HepG2 (cell line): ENCODE results near the gene NFATC3. TPM values are rescaled to one million over a fixed set of nuclear protein-coding genes. Genes with fewer than 3 reads are reported as not detected.

Experiments used
- ATAC-seq: fragments of 200-7000 bp; cut with Tn5 transposase; 3 replicates; pipeline ENCODE4 v1.9.1; 2020; ENCODE audit warnings: mild to moderate bottlenecking, moderate library complexity
- BruUV-seq: library from RNA; stranded (reverse); fragments of 400-500 nt; replicated peaks from 2 replicates; lab custom pipeline; 2021; lab: Mats Ljungman, UMichigan
- CTCF ChIA-PET: fragments of 300-600 bp; formaldehyde crosslinking; extraction: SDS; loops from one replicate; lab custom pipeline; 2021; ENCODE audit warnings: low total read pairs, inconsistent platforms, low intra/inter-chr PET ratio; lab: Yijun Ruan, JAX
- POLR2A ChIA-PET: fragments of 350-600 bp; sonication (Branson Sonifier 250); formaldehyde crosslinking; loops from one replicate; lab custom pipeline; 2020; ENCODE audit warnings: antibody characterized with exemption, inconsistent platforms; lab: Yijun Ruan, JAX
- DNase-seq: peaks from one replicate; pipeline ENCODE4 v3.0.0-alpha.2; 2015; ENCODE audit warnings: low spot score
- FAIRE-seq: peaks from 3 replicates; lab custom pipeline; 2011; peaks lifted over from hg19 to GRCh38; lab: Jason Lieb, UNC
- H2AFZ ChIP-seq: one replicate; pipeline ENCODE4 v1.6.1; 2011; ENCODE audit warnings: low read length, inconsistent platforms
- H3K27ac ChIP-seq: fragments of 300-600 bp; 3 replicates; pipeline ENCODE4 v1.8.0; 2011; ENCODE audit warnings: mixed run types, mild to moderate bottlenecking, mixed read lengths, low read length, inconsistent platforms; ENCODE audit not compliant: insufficient read depth; ENCODE audit errors: extremely low read length
- H3K27me3 ChIP-seq, 2 experiments: fragments of 200-600 bp in 1 of 2; 2 replicates in 1 of 2; 3 replicates in 1 of 2; pipeline versions ENCODE4 v1.6.0 to v1.8.0; 2011; ENCODE audit warnings: low read length in 2 of 2, mild to moderate bottlenecking in 2 of 2, moderate library complexity in 2 of 2, inconsistent platforms in 1 of 2; ENCODE audit not compliant: insufficient read depth in 2 of 2, control insufficient read depth in 1 of 2
- H3K36me3 ChIP-seq, 2 experiments: fragments of 200-600 bp in 1 of 2; replicated peaks in 1 of 2; 2 replicates in 1 of 2; 3 replicates in 1 of 2; pipeline versions ENCODE4 v1.5.1 to v1.8.0; 2011; ENCODE audit warnings: low read length in 2 of 2, inconsistent platforms in 1 of 2; ENCODE audit not compliant: insufficient read depth in 2 of 2, control insufficient read depth in 1 of 2
- H3K4me1 ChIP-seq: 2 replicates; pipeline ENCODE4 v1.5.1; 2012; ENCODE audit warnings: low read length, inconsistent platforms; ENCODE audit not compliant: insufficient read depth
- H3K4me2 ChIP-seq: 2 replicates; pipeline ENCODE4 v1.6.0; 2011; ENCODE audit warnings: low read depth, low read length, inconsistent platforms
- H3K4me3 ChIP-seq, 3 experiments: fragments of 200-600 bp in 1 of 3; sonication (generic), shearing (Covaris generic) in 1 of 3; replicated peaks in 1 of 3; 2 replicates each; pipeline ENCODE4 v1.5.1; 2011 to 2016; ENCODE audit warnings: low read length in 3 of 3, inconsistent platforms in 2 of 3, low read depth in 2 of 3, mild to moderate bottlenecking in 2 of 3, control low read depth in 1 of 3, mixed read lengths in 1 of 3; ENCODE audit not compliant: insufficient read depth in 1 of 3
- H3K79me2 ChIP-seq: one replicate; pipeline ENCODE4 v1.6.1; 2011; ENCODE audit warnings: low read length, inconsistent platforms; ENCODE audit not compliant: insufficient read depth
- H3K9ac ChIP-seq: 2 replicates; pipeline ENCODE4 v1.6.0; 2011; ENCODE audit warnings: mild to moderate bottlenecking, low read depth, low read length, inconsistent platforms; ENCODE audit not compliant: insufficient read depth
- H3K9me3 ChIP-seq: 2 replicates; pipeline ENCODE4 v1.5.1; 2012; ENCODE audit warnings: mild to moderate bottlenecking, low read length
- H4K20me1 ChIP-seq: 2 replicates; pipeline ENCODE4 v1.6.0; 2011; ENCODE audit warnings: inconsistent platforms, mild to moderate bottlenecking, low read length, moderate library complexity; ENCODE audit not compliant: insufficient read depth
- AHDC1 ChIP-seq: sonication (generic); formaldehyde crosslinking; IDR thresholded peaks from 2 replicates; pipeline ENCODE4 v1.5.1; 2020; ENCODE audit warnings: mild to moderate bottlenecking, missing genetic modification reagents, borderline replicate concordance
- ASH2L ChIP-seq: fragments of 300-600, 200-600 bp; sonication (generic); IDR thresholded peaks from 2 replicates; pipeline ENCODE4 v1.7.0; 2017; ENCODE audit warnings: low read depth, mild to moderate bottlenecking, moderate library complexity, mixed read lengths, low read length; ENCODE audit not compliant: insufficient read length
- JUN ChIP-seq: sonication (generic); formaldehyde crosslinking; IDR thresholded peaks from 2 replicates; pipeline ENCODE4 v1.4.0; 2020; ENCODE audit warnings: mild to moderate bottlenecking, missing genetic modification reagents
- MAFG ChIP-seq: sonication (generic); formaldehyde crosslinking; IDR thresholded peaks from 2 replicates; pipeline ENCODE4 v1.5.1; 2020; ENCODE audit warnings: mild to moderate bottlenecking, missing genetic modification reagents
- MTA3 ChIP-seq: sonication (generic); formaldehyde crosslinking; IDR thresholded peaks from 2 replicates; pipeline ENCODE4 v1.4.0; 2020; ENCODE audit warnings: missing genetic modification reagents
- NFYC ChIP-seq: IDR thresholded peaks from 2 replicates; pipeline ENCODE4 v1.6.1; 2016; ENCODE audit warnings: missing genetic modification reagents, missing compliant biosample characterization
- NRL ChIP-seq: sonication (generic); formaldehyde crosslinking; IDR thresholded peaks from 2 replicates; pipeline ENCODE4 v1.5.0; 2020; ENCODE audit warnings: missing genetic modification reagents, mild to moderate bottlenecking, moderate library complexity, borderline replicate concordance
- PITX1 ChIP-seq: sonication (generic); formaldehyde crosslinking; IDR thresholded peaks from 2 replicates; pipeline ENCODE4 v1.5.1; 2020; ENCODE audit warnings: mild to moderate bottlenecking, missing genetic modification reagents
- SNAI1 ChIP-seq: sonication (generic); formaldehyde crosslinking; IDR thresholded peaks from 2 replicates; pipeline ENCODE4 v1.5.0; 2020; ENCODE audit warnings: mild to moderate bottlenecking, missing genetic modification reagents, borderline replicate concordance
- ZNF224 ChIP-seq: sonication (generic); formaldehyde crosslinking; IDR thresholded peaks from 2 replicates; pipeline ENCODE4 v1.5.0; 2020; ENCODE audit warnings: mild to moderate bottlenecking, missing genetic modification reagents
- ZNF235 ChIP-seq: sonication (generic); formaldehyde crosslinking; IDR thresholded peaks from 2 replicates; pipeline ENCODE4 v1.8.1; 2023; ENCODE audit warnings: mild to moderate bottlenecking, missing genetic modification reagents, borderline replicate concordance
- ZNF251 ChIP-seq: sonication (generic); formaldehyde crosslinking; IDR thresholded peaks from 2 replicates; pipeline ENCODE4 v1.9.0; 2021; ENCODE audit warnings: mild to moderate bottlenecking, missing genetic modification reagents
- ZNF354B ChIP-seq: sonication (generic); formaldehyde crosslinking; IDR thresholded peaks from 2 replicates; pipeline ENCODE4 v1.8.0; 2022; ENCODE audit warnings: mild to moderate bottlenecking, missing genetic modification reagents
- ZNF543 ChIP-seq: sonication (generic); formaldehyde crosslinking; IDR thresholded peaks from 2 replicates; pipeline ENCODE4 v1.4.0; 2020; ENCODE audit warnings: mild to moderate bottlenecking, missing genetic modification reagents
- ZNF616 ChIP-seq: sonication (generic); formaldehyde crosslinking; IDR thresholded peaks from 2 replicates; pipeline ENCODE4 v1.5.0; 2020; ENCODE audit warnings: low read depth, mild to moderate bottlenecking, missing genetic modification reagents
- ZNF670 ChIP-seq: sonication (generic); formaldehyde crosslinking; IDR thresholded peaks from 2 replicates; pipeline ENCODE4 v1.8.0; 2022; ENCODE audit warnings: mild to moderate bottlenecking, missing genetic modification reagents, borderline replicate concordance
- ZNF703 ChIP-seq: sonication (generic); formaldehyde crosslinking; IDR thresholded peaks from 2 replicates; pipeline ENCODE4 v1.5.1; 2020; ENCODE audit warnings: missing genetic modification reagents, mild to moderate bottlenecking, moderate library complexity, borderline replicate concordance
- ZNF775 ChIP-seq: sonication (generic); formaldehyde crosslinking; IDR thresholded peaks from 2 replicates; pipeline ENCODE4 v1.4.0; 2020; ENCODE audit warnings: missing genetic modification reagents, mild to moderate bottlenecking, moderate library complexity, borderline replicate concordance
- ZSCAN21 ChIP-seq: sonication (generic); formaldehyde crosslinking; IDR thresholded peaks from 2 replicates; pipeline ENCODE4 v1.8.0; 2022; ENCODE audit warnings: mild to moderate bottlenecking, missing genetic modification reagents, moderate library complexity, borderline replicate concordance
- WGBS: methylation state at CpG from one replicate; pipeline ENCODE4 v1.1.6; 2017; ENCODE audit warnings: low lambda C conversion rate; 5-methylcytosine and 5-hydroxymethylcytosine counted together
- in situ Hi-C: cut with HindIII; loops from 2 replicates; pipeline ENCODE4 v1.10.0; 2017; ENCODE audit warnings: low pct_unique_long_range_greater_than_20kb; ENCODE audit not compliant: extremely low pct_ligation_motif_present
- intact Hi-C: fragments of 100-400 bp; cut with micrococcal nuclease; formaldehyde crosslinking; loops from one replicate; pipeline ENCODE4 v1.10.0; 2022; ENCODE audit not compliant: unreplicated experiment
- polyA plus RNA-seq, 8 experiments: library from polyadenylated mRNA; depleted of rRNA in 3 of 8; stranded (reverse) in 7 of 8; unstranded in 1 of 8; fragments of >200 nt; fragmentation: Illumina TruSeq in 4 of 8; extraction: Trizol in 4 of 8; gene quantifications; 2 replicates each; pipeline versions ENCODE4 v1.2.1 to v1.2.3, GENCODE V29; 2011 to 2016; ENCODE audit warnings: low read depth in 4 of 8, missing spikeins in 1 of 8, mixed read lengths in 1 of 8; ENCODE audit not compliant: insufficient read depth in 1 of 8
- total RNA-seq, 5 experiments: library from RNA; depleted of rRNA; stranded (reverse); fragments of >200 nt; fragmentation: Illumina TruSeq; extraction: Trizol; gene quantifications; 2 replicates each; pipeline ENCODE4 v1.2.3, GENCODE V29; 2016; ENCODE audit warnings: low read depth in 1 of 5

NFATC3 gene
- total and polyA plus RNA-seq, 2 of the 13 experiments (the other 11 are each of a cell fraction or from before 2014, with no cell fraction given) = 52.6 to 62.7 TPM

DNA sequence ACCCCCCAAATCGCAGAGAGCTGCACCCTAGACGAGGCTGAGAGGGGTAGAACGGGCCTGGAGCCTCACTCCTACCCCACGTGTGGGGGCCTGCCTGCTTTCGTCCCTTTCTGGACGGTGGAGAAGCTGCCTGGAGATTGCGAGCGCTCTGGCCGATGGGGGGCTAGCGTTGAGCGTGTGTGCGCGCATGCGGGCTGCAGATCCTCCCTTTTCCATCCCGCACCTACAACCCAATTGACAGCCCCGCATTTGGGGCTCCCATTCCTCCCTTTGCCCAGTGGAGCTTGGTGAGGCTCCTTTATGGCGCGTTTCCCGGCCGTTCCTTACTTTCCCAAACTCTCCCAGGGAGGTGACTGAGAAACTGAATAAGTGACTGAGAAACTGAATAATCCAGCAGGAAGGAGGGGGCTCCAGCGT, 151.7 kb downstream of the NFATC3 start:
- H3K4me3 ChIP-seq = peak overlapping the region; percentile 66 to 94 (median 93)
- WGBS = 5% methylated on average over 8 of the region's 21 CpGs
- POLR2A ChIA-PET = interaction anchor here (0.6 to 5.6 kb wide), 30 partner anchors 9 to 1119 kb away, joined by 3 to 100 read pairs (median 5); partner anchors contain the start of genes NFATC3, PLA2G15, PRMT7 and SLC7A6
- H3K4me1 ChIP-seq = peaks cover 38% of the 10 kb centered on the region
- H3K79me2 ChIP-seq = peaks cover 29% of the 10 kb centered on the region
- H3K36me3 ChIP-seq = peaks cover 11 to 15% of the 10 kb centered on the region in 2 experiments
- FAIRE-seq (no peak), DNase-seq (peak; percentile 44), ATAC-seq (peak; percentile 15)
- in situ Hi-C loops = loop anchor here (10.0 kb wide), 1 partner anchor 152 kb away; the partner anchor contains the start of gene NFATC3
- intact Hi-C loops = loop anchor here (1.0 to 2.0 kb wide), 3 partner anchors 8 to 44 kb away; partner anchors contain the start of genes PLA2G15 and SLC7A6
- CTCF ChIA-PET = no interaction called here
- peak overlapping the region; percentile 85 for H3K9ac ChIP-seq
- peaks cover 22% of the 10 kb centered on the region for H4K20me1 ChIP-seq
- H2AFZ ChIP-seq = no peak overlapping the region
- peak overlapping the region; percentile 99 for H3K4me2 ChIP-seq
- no TSS peak for BruUV-seq
- H3K9me3 ChIP-seq = no peaks in the 10 kb centered on the region
- peak overlapping the region; percentile 85 for H3K27ac ChIP-seq
- no peaks in the 10 kb centered on the region; a peak in 1 of 5 replicates for H3K27me3 ChIP-seq
- TF ChIP-seq ZNF616 (CRISPR knock-in tag) = 0 out of 2 replicates have a peak, but pooled peaks have one; percentile 34
- TF ChIP-seq NRL (CRISPR knock-in tag) = no peak; the same call in 1 of the 2 replicates
- TF ChIP-seq ASH2L = no peak
- TF ChIP-seq JUN (CRISPR knock-in tag) = 0 out of 2 replicates have a peak, but pooled peaks have one; percentile 4
- TF ChIP-seq AHDC1 (CRISPR knock-in tag) = 0 out of 2 replicates have a peak, but pooled peaks have one; percentile 4
- no peak for TF ChIP-seq ZNF235 (CRISPR knock-in tag)
- no peak; the same call in 1 of the 2 replicates for TF ChIP-seq ZNF543 (CRISPR knock-in tag)
- TF ChIP-seq ZNF251 (CRISPR knock-in tag) = 0 out of 2 replicates have a peak, but pooled peaks have one; percentile 0
- 0 out of 2 replicates have a peak, but pooled peaks have one; percentile 63 for TF ChIP-seq ZNF224 (CRISPR knock-in tag)
- 0 out of 2 replicates have a peak, but pooled peaks have one; percentile 21 for TF ChIP-seq MAFG (CRISPR knock-in tag)
- TF ChIP-seq NFYC (CRISPR knock-in tag) = no peak
- TF ChIP-seq PITX1 (CRISPR knock-in tag) = no peak
- 0 out of 2 replicates have a peak, but pooled peaks have one; percentile 6 for TF ChIP-seq ZNF775 (CRISPR knock-in tag)
- TF ChIP-seq ZNF354B = 0 out of 2 replicates have a peak, but pooled peaks have one; percentile 57
- 0 out of 2 replicates have a peak, but pooled peaks have one; percentile 19 for TF ChIP-seq ZNF670
- 0 out of 2 replicates have a peak, but pooled peaks have one; percentile 30 for TF ChIP-seq ZNF703
- peak; percentile 89 for TF ChIP-seq SNAI1 (CRISPR knock-in tag)
- peak; percentile 6; the same call in 1 of the 2 replicates for TF ChIP-seq ZSCAN21 (CRISPR knock-in tag)
- no peak for TF ChIP-seq MTA3
